ENCODE results near the gene FBXW9.

GRCh38 chr19:12665671-12666264 lies 30.7 kb downstream of the FBXW9 start:
- TF ChIP-seq POLR2A (IDR thresholded peaks at IDR 0.05) (no peak), CTCF (IDR thresholded peaks at IDR 0.05) (no peak)
